Nasal cavity respiratory epithelium epithelial cell of viscerocranial mucosa (primary cell): ENCODE data around the gene TGM3. TPM values are rescaled to one million over a fixed set of nuclear protein-coding genes. Genes with fewer than 3 reads are reported as not detected.

Source experiments
- total RNA-seq: library from RNA; depleted of rRNA; stranded (reverse); fragments of >200 nt; gene quantifications from 2 replicates; pipeline ENCODE4 v1.2.3, GENCODE V29; 2014

Gene TGM3
- 16.7 TPM in 1 of 2 replicates, not detected in the other for total RNA-seq

GRCh38 chr20:2295886-2296515, at the start of gene TGM3:
TSS of gene TGM3 (plus strand) at chr20:2296001. CDS start at chr20:2296064, 63 bp downstream.

GRCh38 chr20:2380601-2381000, 84.8 kb downstream of the TGM3 start, which contains the start of gene TGM6:
TSS of gene TGM6 (plus strand) at chr20:2380901. CDS start at chr20:2380969, 68 bp downstream.

Other genes starting within 250 kb of the TGM3 start
- gene STK35, start 194.2 kb upstream of the TGM3 start, total RNA-seq = 21.9 and 39.0 TPM in 2 replicates
- not detected in 2 replicates for gene TGM6, start 84.9 kb downstream of the TGM3 start, total RNA-seq
- gene SNRPB, start 174.8 kb downstream of the TGM3 start, total RNA-seq = 112 and 222 TPM in 2 replicates
- gene ZNF343, start 212.9 kb downstream of the TGM3 start, total RNA-seq = 10.6 and 17.2 TPM in 2 replicates
- not detected in 2 replicates for gene TMC2, start 240.6 kb downstream of the TGM3 start, total RNA-seq